GM23338 (cell line): Measurements from ENCODE around the gene ARHGAP42. TPM values are rescaled to one million over a fixed set of nuclear protein-coding genes. Genes with fewer than 3 reads are reported as not detected.

Experiments used
- ATAC-seq: fragments of 200-7000 bp; cut with Tn5 transposase; 3 replicates; pipeline ENCODE4 v1.9.1; 2020
- DNase-seq: peaks from one replicate; pipeline ENCODE4 v3.0.0-alpha.2; 2015; ENCODE audit warnings: low spot score
- H2AFZ ChIP-seq: fragments of 200-600 bp; sonication (generic); 2 replicates; pipeline ENCODE4 v1.8.0; 2016; ENCODE audit warnings: antibody characterized with exemption, mild to moderate bottlenecking, moderate library complexity
- H3F3A ChIP-seq: fragments of 200-600 bp; sonication (generic); replicated peaks from 2 replicates; pipeline ENCODE4 v1.8.0; 2017; ENCODE audit warnings: antibody characterized with exemption, mixed run types, low read depth
- H3K27ac ChIP-seq: fragments of 200-600 bp; sonication (generic); 2 replicates; pipeline ENCODE4 v1.6.1; 2016; ENCODE audit warnings: low read depth
- H3K27me3 ChIP-seq: fragments of 200-600 bp; sonication (generic); 2 replicates; pipeline ENCODE4 v1.8.0; 2016; ENCODE audit warnings: mild to moderate bottlenecking, mixed run types, moderate library complexity; ENCODE audit not compliant: insufficient read depth
- H3K36me3 ChIP-seq: fragments of 200-600 bp; sonication (generic); 2 replicates; pipeline ENCODE4 v1.8.0; 2016; ENCODE audit warnings: mild to moderate bottlenecking; ENCODE audit not compliant: insufficient read depth
- H3K4me1 ChIP-seq: fragments of 200-600 bp; sonication (generic); 2 replicates; pipeline ENCODE4 v1.8.0; 2016; ENCODE audit warnings: mild to moderate bottlenecking, moderate library complexity; ENCODE audit not compliant: insufficient read depth
- H3K4me2 ChIP-seq: fragments of 200-600 bp; sonication (generic); 2 replicates; pipeline ENCODE4 v1.7.1; 2017; ENCODE audit warnings: mixed run types
- H3K4me3 ChIP-seq: fragments of 200-600 bp; sonication (generic); 2 replicates; pipeline ENCODE4 v1.6.1; 2016; ENCODE audit warnings: mixed run types
- H3K79me2 ChIP-seq: fragments of 200-600 bp; sonication (generic); replicated peaks from 2 replicates; pipeline ENCODE4 v1.8.0; 2017; ENCODE audit warnings: mild to moderate bottlenecking; ENCODE audit not compliant: insufficient read depth
- H3K9me2 ChIP-seq: fragments of 200-600 bp; sonication (generic); 2 replicates; pipeline ENCODE4 v1.8.0; 2017; ENCODE audit not compliant: insufficient read depth
- H4K20me1 ChIP-seq: fragments of 200-600 bp; sonication (generic); replicated peaks from 2 replicates; pipeline ENCODE4 v1.8.0; 2017; ENCODE audit warnings: mild to moderate bottlenecking; ENCODE audit not compliant: insufficient read depth
- H3K27ac Mint-ChIP-seq: 2 replicates; pipeline ENCODE4 v1.8.0; 2020; ENCODE audit warnings: inconsistent platforms, mild to moderate bottlenecking, moderate library complexity, mixed read lengths
- H3K27me3 Mint-ChIP-seq: 3 replicates; pipeline ENCODE4 v1.8.0; 2022; ENCODE audit warnings: low read depth, mild to moderate bottlenecking, moderate library complexity, mixed read lengths, inconsistent platforms; ENCODE audit not compliant: insufficient read depth, poor library complexity
- H3K36me3 Mint-ChIP-seq: 3 replicates; pipeline ENCODE4 v1.8.0; 2021; ENCODE audit warnings: low read depth, mild to moderate bottlenecking, inconsistent platforms, moderate library complexity, mixed read lengths
- H3K4me1 Mint-ChIP-seq: 3 replicates; pipeline ENCODE4 v1.8.0; 2020; ENCODE audit warnings: mild to moderate bottlenecking, inconsistent platforms, mixed read lengths
- H3K4me3 Mint-ChIP-seq: 3 replicates; pipeline ENCODE4 v1.8.0; 2021; ENCODE audit warnings: moderate library complexity, mild to moderate bottlenecking, inconsistent platforms, mixed read lengths
- H3K9me3 Mint-ChIP-seq: 3 replicates; pipeline ENCODE4 v1.8.0; 2020; ENCODE audit warnings: moderate library complexity, mild to moderate bottlenecking, inconsistent platforms, mixed read lengths
- EZH2 ChIP-seq: fragments of 200-600 bp; sonication (generic); IDR thresholded peaks from one replicate; pipeline ENCODE4 v1.8.0; 2017; ENCODE audit warnings: antibody characterized with exemption, mild to moderate bottlenecking, low read depth; ENCODE audit not compliant: unreplicated experiment
- EZH2phosphoT487 ChIP-seq: fragments of 200-600 bp; sonication (generic); IDR thresholded peaks from one replicate; pipeline ENCODE4 v1.8.1; 2018; ENCODE audit warnings: antibody characterized with exemption; ENCODE audit not compliant: unreplicated experiment
- JUNB ChIP-seq: IDR thresholded peaks from one replicate; pipeline ENCODE4 v1.6.1; 2016; ENCODE audit warnings: antibody characterized with exemption; ENCODE audit not compliant: unreplicated experiment
- POLR2AphosphoS5 ChIP-seq: IDR thresholded peaks from 2 replicates; pipeline ENCODE4 v1.6.1; 2016; ENCODE audit warnings: antibody characterized with exemption, low read depth
- STAT1 ChIP-seq: IDR thresholded peaks from one replicate; pipeline ENCODE4 v1.6.1; 2016; ENCODE audit warnings: antibody characterized with exemption; ENCODE audit not compliant: unreplicated experiment
- ZNF114 ChIP-seq: fragments of 250-450 bp; sonication (Bioruptor Pico); IDR thresholded peaks from 2 replicates; pipeline ENCODE4 v1.5.0; 2020; ENCODE audit warnings: mild to moderate bottlenecking, moderate library complexity
- ZNF331 ChIP-seq: fragments of 250-450 bp; sonication (Bioruptor Pico); IDR thresholded peaks from 2 replicates; pipeline ENCODE4 v1.5.0; 2020; ENCODE audit warnings: low read depth, mild to moderate bottlenecking, moderate library complexity
- polyA plus RNA-seq: library from polyadenylated mRNA; unstranded; fragments of >200 nt; fragmentation: Nextera tagmentation; extraction: Ambion mirVana; gene quantifications from 2 replicates; pipeline ENCODE4 v1.2.1, GENCODE V29; 2016
- total RNA-seq: library from RNA; depleted of rRNA; stranded (reverse); fragments of >200 nt; shearing (Covaris generic); gene quantifications from 2 replicates; pipeline ENCODE4 v1.2.3, GENCODE V29; 2014
- TF ChIP-seq, protein P1 (sequence below): IDR thresholded peaks from one replicate; pipeline ENCODE4 v1.6.1; 2018; ENCODE audit warnings: antibody characterized with exemption; ENCODE audit not compliant: unreplicated experiment
- TF ChIP-seq, protein P2 (sequence below): IDR thresholded peaks from 2 replicates; pipeline ENCODE4 v1.6.1; 2016; ENCODE audit warnings: antibody characterized with exemption
- TF ChIP-seq, protein P3 (sequence below), 2 experiments: fragments of 200-600 bp in 1 of 2; sonication (generic) in 1 of 2; conservative IDR thresholded peaks; 2 replicates each; pipeline versions ENCODE4 v1.5.1 to v1.6.1; 2016 to 2017; ENCODE audit warnings: antibody characterized with exemption in 2 of 2, low read depth in 2 of 2, mild to moderate bottlenecking in 2 of 2, moderate library complexity in 1 of 2
- TF ChIP-seq, protein P4 (sequence below): fragments of 250-450 bp; sonication (Bioruptor Pico); IDR thresholded peaks from 2 replicates; pipeline ENCODE4 v1.5.0; 2020; ENCODE audit warnings: mild to moderate bottlenecking, moderate library complexity

Gene ARHGAP42
- total and polyA plus RNA-seq, 2 experiments from 2014 or later, result 23.7 to 35.7 TPM

DNA sequence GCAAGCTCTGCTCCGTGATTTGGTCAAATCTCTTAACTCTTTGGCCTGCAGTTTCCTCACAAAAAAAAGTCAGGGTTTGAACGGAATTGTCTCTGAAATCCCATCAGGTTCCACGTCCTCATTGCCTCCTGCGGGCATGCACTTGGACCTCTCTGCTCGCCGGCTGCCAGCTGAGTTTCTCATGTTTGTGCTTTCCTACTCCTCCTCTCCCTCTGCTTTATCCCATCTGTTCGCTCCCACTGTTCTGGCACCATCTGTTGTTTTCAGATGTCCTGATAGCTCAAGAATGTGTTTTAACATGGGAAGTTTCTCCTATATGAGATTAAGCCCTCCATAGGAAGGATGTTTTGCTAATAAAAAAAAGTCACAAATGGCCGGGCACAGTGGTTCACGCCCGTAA lies 49.4 kb upstream of the ARHGAP42 start (continued):
- TF ChIP-seq, protein P1, sequence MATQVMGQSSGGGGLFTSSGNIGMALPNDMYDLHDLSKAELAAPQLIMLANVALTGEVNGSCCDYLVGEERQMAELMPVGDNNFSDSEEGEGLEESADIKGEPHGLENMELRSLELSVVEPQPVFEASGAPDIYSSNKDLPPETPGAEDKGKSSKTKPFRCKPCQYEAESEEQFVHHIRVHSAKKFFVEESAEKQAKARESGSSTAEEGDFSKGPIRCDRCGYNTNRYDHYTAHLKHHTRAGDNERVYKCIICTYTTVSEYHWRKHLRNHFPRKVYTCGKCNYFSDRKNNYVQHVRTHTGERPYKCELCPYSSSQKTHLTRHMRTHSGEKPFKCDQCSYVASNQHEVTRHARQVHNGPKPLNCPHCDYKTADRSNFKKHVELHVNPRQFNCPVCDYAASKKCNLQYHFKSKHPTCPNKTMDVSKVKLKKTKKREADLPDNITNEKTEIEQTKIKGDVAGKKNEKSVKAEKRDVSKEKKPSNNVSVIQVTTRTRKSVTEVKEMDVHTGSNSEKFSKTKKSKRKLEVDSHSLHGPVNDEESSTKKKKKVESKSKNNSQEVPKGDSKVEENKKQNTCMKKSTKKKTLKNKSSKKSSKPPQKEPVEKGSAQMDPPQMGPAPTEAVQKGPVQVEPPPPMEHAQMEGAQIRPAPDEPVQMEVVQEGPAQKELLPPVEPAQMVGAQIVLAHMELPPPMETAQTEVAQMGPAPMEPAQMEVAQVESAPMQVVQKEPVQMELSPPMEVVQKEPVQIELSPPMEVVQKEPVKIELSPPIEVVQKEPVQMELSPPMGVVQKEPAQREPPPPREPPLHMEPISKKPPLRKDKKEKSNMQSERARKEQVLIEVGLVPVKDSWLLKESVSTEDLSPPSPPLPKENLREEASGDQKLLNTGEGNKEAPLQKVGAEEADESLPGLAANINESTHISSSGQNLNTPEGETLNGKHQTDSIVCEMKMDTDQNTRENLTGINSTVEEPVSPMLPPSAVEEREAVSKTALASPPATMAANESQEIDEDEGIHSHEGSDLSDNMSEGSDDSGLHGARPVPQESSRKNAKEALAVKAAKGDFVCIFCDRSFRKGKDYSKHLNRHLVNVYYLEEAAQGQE, result no peak
- TF ChIP-seq JUNB, result no peak
- TF ChIP-seq EZH2phosphoT487, result no peak
- TF ChIP-seq ZNF331 (CRISPR knock-in tag), result no peak
- TF ChIP-seq, protein P2, sequence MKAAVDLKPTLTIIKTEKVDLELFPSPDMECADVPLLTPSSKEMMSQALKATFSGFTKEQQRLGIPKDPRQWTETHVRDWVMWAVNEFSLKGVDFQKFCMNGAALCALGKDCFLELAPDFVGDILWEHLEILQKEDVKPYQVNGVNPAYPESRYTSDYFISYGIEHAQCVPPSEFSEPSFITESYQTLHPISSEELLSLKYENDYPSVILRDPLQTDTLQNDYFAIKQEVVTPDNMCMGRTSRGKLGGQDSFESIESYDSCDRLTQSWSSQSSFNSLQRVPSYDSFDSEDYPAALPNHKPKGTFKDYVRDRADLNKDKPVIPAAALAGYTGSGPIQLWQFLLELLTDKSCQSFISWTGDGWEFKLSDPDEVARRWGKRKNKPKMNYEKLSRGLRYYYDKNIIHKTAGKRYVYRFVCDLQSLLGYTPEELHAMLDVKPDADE, result no peak
- no peak for TF ChIP-seq EZH2

DNA sequence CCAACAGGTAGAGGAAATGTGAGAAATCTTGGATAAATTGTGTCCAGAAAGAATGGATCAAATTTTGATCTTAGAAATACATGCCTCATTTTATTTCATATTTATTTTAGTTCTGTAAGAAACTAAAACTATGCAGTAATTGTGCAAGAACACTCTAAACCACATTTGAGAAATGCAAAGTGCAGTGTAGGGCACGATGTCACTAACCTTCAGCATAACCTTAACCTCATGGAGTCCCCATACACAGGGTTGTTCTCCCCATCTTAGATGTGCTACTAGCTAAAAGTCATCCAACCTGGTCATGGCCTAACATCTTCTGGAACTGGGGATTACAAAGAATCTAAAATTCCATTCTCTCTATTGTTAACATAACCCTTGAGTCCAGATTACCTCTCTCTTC lies 48.4 kb upstream of the ARHGAP42 start:
- Histone ChIP-seq H3K79me2 (no peaks in the 10 kb centered on the region), H3K4me2 (no peak overlapping the region), H3K4me3 (no peak overlapping the region), H3K9me2 (peaks cover 5% of the 10 kb centered on the region; the same call in 1 of the 2 replicates), H3K27ac (no peak overlapping the region), H3K27me3 (no peaks in the 10 kb centered on the region), H4K20me1 (no peaks in the 10 kb centered on the region), H3K4me1 (peaks cover 9% of the 10 kb centered on the region), H3F3A (no peaks in the 10 kb centered on the region), H2AFZ (peak overlapping the region; percentile 61), H3K36me3 (no peaks in the 10 kb centered on the region)
- peaks cover 13% of the 10 kb centered on the region for H3K4me1 Mint-ChIP-seq
- H3K9me3 Mint-ChIP-seq, result no peaks in the 10 kb centered on the region
- ATAC-seq (no peak), DNase-seq (no peak)
- H3K4me3 Mint-ChIP-seq, result no peak overlapping the region
- no peaks in the 10 kb centered on the region for H3K36me3 Mint-ChIP-seq
- no peaks in the 10 kb centered on the region for H3K27me3 Mint-ChIP-seq
- H3K27ac Mint-ChIP-seq, result no peak overlapping the region
- no peak for TF ChIP-seq POLR2AphosphoS5
- TF ChIP-seq JUNB, result no peak
- TF ChIP-seq, protein P3, sequence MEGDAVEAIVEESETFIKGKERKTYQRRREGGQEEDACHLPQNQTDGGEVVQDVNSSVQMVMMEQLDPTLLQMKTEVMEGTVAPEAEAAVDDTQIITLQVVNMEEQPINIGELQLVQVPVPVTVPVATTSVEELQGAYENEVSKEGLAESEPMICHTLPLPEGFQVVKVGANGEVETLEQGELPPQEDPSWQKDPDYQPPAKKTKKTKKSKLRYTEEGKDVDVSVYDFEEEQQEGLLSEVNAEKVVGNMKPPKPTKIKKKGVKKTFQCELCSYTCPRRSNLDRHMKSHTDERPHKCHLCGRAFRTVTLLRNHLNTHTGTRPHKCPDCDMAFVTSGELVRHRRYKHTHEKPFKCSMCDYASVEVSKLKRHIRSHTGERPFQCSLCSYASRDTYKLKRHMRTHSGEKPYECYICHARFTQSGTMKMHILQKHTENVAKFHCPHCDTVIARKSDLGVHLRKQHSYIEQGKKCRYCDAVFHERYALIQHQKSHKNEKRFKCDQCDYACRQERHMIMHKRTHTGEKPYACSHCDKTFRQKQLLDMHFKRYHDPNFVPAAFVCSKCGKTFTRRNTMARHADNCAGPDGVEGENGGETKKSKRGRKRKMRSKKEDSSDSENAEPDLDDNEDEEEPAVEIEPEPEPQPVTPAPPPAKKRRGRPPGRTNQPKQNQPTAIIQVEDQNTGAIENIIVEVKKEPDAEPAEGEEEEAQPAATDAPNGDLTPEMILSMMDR (conservative IDR thresholded peaks at IDR 0.05; ENCODE audit: low read depth in 2 of 2), result no peak
- no peak for TF ChIP-seq STAT1
- TF ChIP-seq, protein P2, result no peak
- TF ChIP-seq, protein P4, sequence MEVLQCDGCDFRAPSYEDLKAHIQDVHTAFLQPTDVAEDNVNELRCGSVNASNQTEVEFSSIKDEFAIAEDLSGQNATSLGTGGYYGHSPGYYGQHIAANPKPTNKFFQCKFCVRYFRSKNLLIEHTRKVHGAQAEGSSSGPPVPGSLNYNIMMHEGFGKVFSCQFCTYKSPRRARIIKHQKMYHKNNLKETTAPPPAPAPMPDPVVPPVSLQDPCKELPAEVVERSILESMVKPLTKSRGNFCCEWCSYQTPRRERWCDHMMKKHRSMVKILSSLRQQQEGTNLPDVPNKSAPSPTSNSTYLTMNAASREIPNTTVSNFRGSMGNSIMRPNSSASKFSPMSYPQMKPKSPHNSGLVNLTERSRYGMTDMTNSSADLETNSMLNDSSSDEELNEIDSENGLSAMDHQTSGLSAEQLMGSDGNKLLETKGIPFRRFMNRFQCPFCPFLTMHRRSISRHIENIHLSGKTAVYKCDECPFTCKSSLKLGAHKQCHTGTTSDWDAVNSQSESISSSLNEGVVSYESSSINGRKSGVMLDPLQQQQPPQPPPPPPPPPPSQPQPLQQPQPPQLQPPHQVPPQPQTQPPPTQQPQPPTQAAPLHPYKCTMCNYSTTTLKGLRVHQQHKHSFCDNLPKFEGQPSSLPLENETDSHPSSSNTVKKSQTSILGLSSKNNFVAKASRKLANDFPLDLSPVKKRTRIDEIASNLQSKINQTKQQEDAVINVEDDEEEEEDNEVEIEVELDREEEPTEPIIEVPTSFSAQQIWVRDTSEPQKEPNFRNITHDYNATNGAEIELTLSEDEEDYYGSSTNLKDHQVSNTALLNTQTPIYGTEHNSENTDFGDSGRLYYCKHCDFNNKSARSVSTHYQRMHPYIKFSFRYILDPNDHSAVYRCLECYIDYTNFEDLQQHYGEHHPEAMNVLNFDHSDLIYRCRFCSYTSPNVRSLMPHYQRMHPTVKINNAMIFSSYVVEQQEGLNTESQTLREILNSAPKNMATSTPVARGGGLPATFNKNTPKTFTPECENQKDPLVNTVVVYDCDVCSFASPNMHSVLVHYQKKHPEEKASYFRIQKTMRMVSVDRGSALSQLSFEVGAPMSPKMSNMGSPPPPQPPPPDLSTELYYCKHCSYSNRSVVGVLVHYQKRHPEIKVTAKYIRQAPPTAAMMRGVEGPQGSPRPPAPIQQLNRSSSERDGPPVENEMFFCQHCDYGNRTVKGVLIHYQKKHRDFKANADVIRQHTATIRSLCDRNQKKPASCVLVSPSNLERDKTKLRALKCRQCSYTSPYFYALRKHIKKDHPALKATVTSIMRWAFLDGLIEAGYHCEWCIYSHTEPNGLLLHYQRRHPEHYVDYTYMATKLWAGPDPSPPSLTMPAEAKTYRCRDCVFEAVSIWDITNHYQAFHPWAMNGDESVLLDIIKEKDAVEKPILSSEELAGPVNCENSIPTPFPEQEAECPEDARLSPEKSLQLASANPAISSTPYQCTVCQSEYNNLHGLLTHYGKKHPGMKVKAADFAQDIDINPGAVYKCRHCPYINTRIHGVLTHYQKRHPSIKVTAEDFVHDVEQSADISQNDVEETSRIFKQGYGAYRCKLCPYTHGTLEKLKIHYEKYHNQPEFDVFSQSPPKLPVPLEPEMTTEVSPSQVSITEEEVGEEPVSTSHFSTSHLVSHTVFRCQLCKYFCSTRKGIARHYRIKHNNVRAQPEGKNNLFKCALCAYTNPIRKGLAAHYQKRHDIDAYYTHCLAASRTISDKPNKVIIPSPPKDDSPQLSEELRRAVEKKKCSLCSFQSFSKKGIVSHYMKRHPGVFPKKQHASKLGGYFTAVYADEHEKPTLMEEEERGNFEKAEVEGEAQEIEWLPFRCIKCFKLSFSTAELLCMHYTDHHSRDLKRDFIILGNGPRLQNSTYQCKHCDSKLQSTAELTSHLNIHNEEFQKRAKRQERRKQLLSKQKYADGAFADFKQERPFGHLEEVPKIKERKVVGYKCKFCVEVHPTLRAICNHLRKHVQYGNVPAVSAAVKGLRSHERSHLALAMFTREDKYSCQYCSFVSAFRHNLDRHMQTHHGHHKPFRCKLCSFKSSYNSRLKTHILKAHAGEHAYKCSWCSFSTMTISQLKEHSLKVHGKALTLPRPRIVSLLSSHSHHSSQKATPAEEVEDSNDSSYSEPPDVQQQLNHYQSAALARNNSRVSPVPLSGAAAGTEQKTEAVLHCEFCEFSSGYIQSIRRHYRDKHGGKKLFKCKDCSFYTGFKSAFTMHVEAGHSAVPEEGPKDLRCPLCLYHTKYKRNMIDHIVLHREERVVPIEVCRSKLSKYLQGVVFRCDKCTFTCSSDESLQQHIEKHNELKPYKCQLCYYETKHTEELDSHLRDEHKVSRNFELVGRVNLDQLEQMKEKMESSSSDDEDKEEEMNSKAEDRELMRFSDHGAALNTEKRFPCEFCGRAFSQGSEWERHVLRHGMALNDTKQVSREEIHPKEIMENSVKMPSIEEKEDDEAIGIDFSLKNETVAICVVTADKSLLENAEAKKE (CRISPR knock-in tag), result no peak
- no peak for TF ChIP-seq EZH2phosphoT487
- no peak for TF ChIP-seq ZNF114 (CRISPR knock-in tag)
